ENCODE results near the gene GBE1.

GBE1 gene

DNA sequence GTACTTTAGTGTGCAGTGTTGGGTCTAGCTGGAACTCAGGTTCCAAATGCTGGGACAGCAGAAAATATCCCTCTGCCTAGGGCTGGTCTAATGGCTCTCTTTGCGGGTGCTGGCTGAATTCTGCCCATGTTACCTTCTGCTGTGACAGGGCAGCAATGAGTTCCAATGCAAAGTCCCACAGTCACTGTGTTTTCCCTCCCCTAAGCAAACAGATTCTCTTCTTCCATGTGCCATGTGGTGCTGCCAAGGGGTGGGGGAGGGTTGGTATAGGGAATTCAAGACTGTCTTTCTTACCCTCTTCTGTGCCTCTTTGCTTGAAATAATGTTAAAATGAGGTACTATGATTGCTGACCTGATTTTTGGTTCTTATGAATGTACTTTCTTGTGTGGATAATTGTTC, 229.6 kb downstream of the GBE1 start:
- POLR2A ChIA-PET = no interaction called here
- Histone ChIP-seq H3K9me3 (ENCODE audit: control insufficient read depth, insufficient read depth, low read depth, low read length) (no peaks in the 10 kb centered on the region), H3K27ac (ENCODE audit: extremely low read depth, low read depth, low read length) (no peak overlapping the region), H3K4me3 (ENCODE audit: low read depth, low read length) (no peak overlapping the region), H3K4me1 (ENCODE audit: control insufficient read depth, insufficient read depth, low read length) (no peaks in the 10 kb centered on the region), H3K36me3 (ENCODE audit: control insufficient read depth in 2 of 2, insufficient read depth in 1 of 2, low read length in 2 of 2) (peaks cover 0 to 4% of the 10 kb centered on the region in 2 experiments; a peak in 1 of 3 replicates)
- TF ChIP-seq ZFP37 (tag by site-specific recombination; IDR thresholded peaks at IDR 0.05) (no peak), ZNF560 (tag by site-specific recombination; IDR thresholded peaks at IDR 0.05; ENCODE audit: borderline replicate concordance) (no peak), ZNF416 (tag by site-specific recombination; IDR thresholded peaks at IDR 0.05) (no peak), ZSCAN30 (tag by site-specific recombination; IDR thresholded peaks at IDR 0.05) (no peak)
- TF ChIP-seq, protein P1, sequence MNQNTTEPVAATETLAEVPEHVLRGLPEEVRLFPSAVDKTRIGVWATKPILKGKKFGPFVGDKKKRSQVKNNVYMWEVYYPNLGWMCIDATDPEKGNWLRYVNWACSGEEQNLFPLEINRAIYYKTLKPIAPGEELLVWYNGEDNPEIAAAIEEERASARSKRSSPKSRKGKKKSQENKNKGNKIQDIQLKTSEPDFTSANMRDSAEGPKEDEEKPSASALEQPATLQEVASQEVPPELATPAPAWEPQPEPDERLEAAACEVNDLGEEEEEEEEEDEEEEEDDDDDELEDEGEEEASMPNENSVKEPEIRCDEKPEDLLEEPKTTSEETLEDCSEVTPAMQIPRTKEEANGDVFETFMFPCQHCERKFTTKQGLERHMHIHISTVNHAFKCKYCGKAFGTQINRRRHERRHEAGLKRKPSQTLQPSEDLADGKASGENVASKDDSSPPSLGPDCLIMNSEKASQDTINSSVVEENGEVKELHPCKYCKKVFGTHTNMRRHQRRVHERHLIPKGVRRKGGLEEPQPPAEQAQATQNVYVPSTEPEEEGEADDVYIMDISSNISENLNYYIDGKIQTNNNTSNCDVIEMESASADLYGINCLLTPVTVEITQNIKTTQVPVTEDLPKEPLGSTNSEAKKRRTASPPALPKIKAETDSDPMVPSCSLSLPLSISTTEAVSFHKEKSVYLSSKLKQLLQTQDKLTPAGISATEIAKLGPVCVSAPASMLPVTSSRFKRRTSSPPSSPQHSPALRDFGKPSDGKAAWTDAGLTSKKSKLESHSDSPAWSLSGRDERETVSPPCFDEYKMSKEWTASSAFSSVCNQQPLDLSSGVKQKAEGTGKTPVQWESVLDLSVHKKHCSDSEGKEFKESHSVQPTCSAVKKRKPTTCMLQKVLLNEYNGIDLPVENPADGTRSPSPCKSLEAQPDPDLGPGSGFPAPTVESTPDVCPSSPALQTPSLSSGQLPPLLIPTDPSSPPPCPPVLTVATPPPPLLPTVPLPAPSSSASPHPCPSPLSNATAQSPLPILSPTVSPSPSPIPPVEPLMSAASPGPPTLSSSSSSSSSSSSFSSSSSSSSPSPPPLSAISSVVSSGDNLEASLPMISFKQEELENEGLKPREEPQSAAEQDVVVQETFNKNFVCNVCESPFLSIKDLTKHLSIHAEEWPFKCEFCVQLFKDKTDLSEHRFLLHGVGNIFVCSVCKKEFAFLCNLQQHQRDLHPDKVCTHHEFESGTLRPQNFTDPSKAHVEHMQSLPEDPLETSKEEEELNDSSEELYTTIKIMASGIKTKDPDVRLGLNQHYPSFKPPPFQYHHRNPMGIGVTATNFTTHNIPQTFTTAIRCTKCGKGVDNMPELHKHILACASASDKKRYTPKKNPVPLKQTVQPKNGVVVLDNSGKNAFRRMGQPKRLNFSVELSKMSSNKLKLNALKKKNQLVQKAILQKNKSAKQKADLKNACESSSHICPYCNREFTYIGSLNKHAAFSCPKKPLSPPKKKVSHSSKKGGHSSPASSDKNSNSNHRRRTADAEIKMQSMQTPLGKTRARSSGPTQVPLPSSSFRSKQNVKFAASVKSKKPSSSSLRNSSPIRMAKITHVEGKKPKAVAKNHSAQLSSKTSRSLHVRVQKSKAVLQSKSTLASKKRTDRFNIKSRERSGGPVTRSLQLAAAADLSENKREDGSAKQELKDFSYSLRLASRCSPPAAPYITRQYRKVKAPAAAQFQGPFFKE (tag by site-specific recombination; IDR thresholded peaks at IDR 0.05; ENCODE audit: borderline replicate concordance) = no peak
- TF ChIP-seq, protein P2, sequence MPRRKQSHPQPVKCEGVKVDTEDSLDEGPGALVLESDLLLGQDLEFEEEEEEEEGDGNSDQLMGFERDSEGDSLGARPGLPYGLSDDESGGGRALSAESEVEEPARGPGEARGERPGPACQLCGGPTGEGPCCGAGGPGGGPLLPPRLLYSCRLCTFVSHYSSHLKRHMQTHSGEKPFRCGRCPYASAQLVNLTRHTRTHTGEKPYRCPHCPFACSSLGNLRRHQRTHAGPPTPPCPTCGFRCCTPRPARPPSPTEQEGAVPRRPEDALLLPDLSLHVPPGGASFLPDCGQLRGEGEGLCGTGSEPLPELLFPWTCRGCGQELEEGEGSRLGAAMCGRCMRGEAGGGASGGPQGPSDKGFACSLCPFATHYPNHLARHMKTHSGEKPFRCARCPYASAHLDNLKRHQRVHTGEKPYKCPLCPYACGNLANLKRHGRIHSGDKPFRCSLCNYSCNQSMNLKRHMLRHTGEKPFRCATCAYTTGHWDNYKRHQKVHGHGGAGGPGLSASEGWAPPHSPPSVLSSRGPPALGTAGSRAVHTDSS (tag by site-specific recombination; IDR thresholded peaks at IDR 0.05) = no peak
- CTCF ChIA-PET = no interaction called here

DNA sequence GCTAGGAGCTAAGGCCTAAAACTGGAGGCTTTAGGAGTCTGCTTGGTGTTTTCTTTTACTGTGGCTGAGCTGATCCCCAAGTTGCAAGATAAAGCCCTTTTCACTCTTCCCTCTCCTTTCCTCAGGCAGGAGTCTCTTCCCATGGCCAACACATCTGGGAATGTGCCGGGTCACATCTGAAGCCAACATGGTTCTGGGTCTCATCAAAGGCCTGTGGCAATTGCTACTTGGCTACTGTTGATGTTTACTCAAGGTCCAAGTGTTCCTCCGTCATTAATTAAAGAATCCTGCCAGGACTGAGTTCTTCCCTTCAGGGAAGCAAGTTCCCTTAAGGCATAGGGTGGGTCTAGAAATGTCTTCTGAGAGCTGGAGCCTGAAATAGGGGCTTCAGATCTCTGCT, 230.2 kb downstream of the GBE1 start:
- H3K9me3 ChIP-seq (ENCODE audit: control insufficient read depth, insufficient read depth, low read depth, low read length) = no peaks in the 10 kb centered on the region
- H3K4me1 ChIP-seq (ENCODE audit: control insufficient read depth, insufficient read depth, low read length) = no peaks in the 10 kb centered on the region
- no peak overlapping the region for H3K4me3 ChIP-seq (ENCODE audit: low read depth, low read length)
- TF ChIP-seq ZFHX2 (tag by site-specific recombination; conservative IDR thresholded peaks at IDR 0.05) (no peak), KLF16 (tag by site-specific recombination; IDR thresholded peaks at IDR 0.05) (no peak), SCRT1 (tag by site-specific recombination; IDR thresholded peaks at IDR 0.05; ENCODE audit: borderline replicate concordance) (no peak)
- TF ChIP-seq, protein P3, sequence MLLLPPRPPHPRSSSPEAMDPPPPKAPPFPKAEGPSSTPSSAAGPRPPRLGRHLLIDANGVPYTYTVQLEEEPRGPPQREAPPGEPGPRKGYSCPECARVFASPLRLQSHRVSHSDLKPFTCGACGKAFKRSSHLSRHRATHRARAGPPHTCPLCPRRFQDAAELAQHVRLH (tag by site-specific recombination; IDR thresholded peaks at IDR 0.05) = no peak
- TF ChIP-seq, protein P4, sequence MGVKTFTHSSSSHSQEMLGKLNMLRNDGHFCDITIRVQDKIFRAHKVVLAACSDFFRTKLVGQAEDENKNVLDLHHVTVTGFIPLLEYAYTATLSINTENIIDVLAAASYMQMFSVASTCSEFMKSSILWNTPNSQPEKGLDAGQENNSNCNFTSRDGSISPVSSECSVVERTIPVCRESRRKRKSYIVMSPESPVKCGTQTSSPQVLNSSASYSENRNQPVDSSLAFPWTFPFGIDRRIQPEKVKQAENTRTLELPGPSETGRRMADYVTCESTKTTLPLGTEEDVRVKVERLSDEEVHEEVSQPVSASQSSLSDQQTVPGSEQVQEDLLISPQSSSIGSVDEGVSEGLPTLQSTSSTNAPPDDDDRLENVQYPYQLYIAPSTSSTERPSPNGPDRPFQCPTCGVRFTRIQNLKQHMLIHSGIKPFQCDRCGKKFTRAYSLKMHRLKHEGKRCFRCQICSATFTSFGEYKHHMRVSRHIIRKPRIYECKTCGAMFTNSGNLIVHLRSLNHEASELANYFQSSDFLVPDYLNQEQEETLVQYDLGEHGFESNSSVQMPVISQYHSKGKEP (tag by site-specific recombination; IDR thresholded peaks at IDR 0.05) = no peak
- ChIA-PET CTCF (no interaction called here), POLR2A (no interaction called here)
- H3K36me3 ChIP-seq (ENCODE audit: control insufficient read depth in 2 of 2, insufficient read depth in 1 of 2, low read length in 2 of 2) = peaks cover 0 to 4% of the 10 kb centered on the region in 2 experiments; a peak in 1 of 3 replicates
- H3K27ac ChIP-seq (ENCODE audit: extremely low read depth, low read depth, low read length) = no peak overlapping the region
